Activated CD4-positive, alpha-beta T cell treated with anti-CD3 and anti-CD28 coated beads, Interleukin-2, Interleukin-4, amounts not matched to agents 100 ng/mL and 50 ng/mL, durations not matched to agents 16 hours and 8 hours (primary cell): ENCODE data around the gene RNF149.
"Not testable (repeated sequence)": the region's sequence is repeated elsewhere in the genome, so short reads cannot be mapped to it uniquely, and the experiment has no call there.

ENCODE experiments used
- DNase-seq: peaks from one replicate; pipeline ENCODE4 v3.0.0-alpha.2; 2020; ENCODE audit warnings: low spot score

RNF149 gene

GRCh38 chr2:101308432-101309210 is at the start of gene RNF149:
Gene RNF149, minus strand, starts transcription at chr2:101308701. Its CDS starts 113 bp downstream, at chr2:101308588.
- DNase-seq = peak; percentile 91

GRCh38 chr2:101357376-101357775 is 48.9 kb upstream of the RNF149 start:
- no peak for DNase-seq

GRCh38 chr2:101356521-101356920 is 48.0 kb upstream of the RNF149 start:
- no peak for DNase-seq

GRCh38 chr2:101356055-101356454 is 47.6 kb upstream of the RNF149 start:
- no peak for DNase-seq

- no peak for DNase-seq
These were observed 47.0 kb upstream of the RNF149 start for GRCh38 chr2:101355401-101356054.

GRCh38 chr2:101354420-101355311 is 46.2 kb upstream of the RNF149 start:
- DNase-seq = no peak

- DNase-seq = not testable (repeated sequence)
These were observed 44.1 kb upstream of the RNF149 start for GRCh38 chr2:101352631-101353030.

GRCh38 chr2:101351207-101351606 is 42.7 kb upstream of the RNF149 start:
- DNase-seq = no peak

- no peak for DNase-seq
These were observed 41.6 kb upstream of the RNF149 start for GRCh38 chr2:101349893-101350662.

GRCh38 chr2:101348883-101349282 is 40.4 kb upstream of the RNF149 start:
- no peak for DNase-seq

- DNase-seq = no peak
These were observed 38.4 kb upstream of the RNF149 start for GRCh38 chr2:101346909-101347308.

- DNase-seq = no peak
These were observed 35.6 kb upstream of the RNF149 start for GRCh38 chr2:101344137-101344536.

GRCh38 chr2:101342625-101343008 is 34.1 kb upstream of the RNF149 start:
- no peak for DNase-seq

GRCh38 chr2:101341901-101342624 is 33.6 kb upstream of the RNF149 start:
- peak; percentile 69 for DNase-seq

- no peak for DNase-seq
These were observed 32.9 kb upstream of the RNF149 start for GRCh38 chr2:101341421-101341820.

GRCh38 chr2:101340141-101340551 is 31.6 kb upstream of the RNF149 start:
- no peak for DNase-seq

- no peak for DNase-seq
These were observed 30.9 kb upstream of the RNF149 start for GRCh38 chr2:101339266-101339880.

- no peak for DNase-seq
These were observed 29.4 kb upstream of the RNF149 start for GRCh38 chr2:101337877-101338276.

GRCh38 chr2:101332885-101333766 is 24.6 kb upstream of the RNF149 start:
- DNase-seq = no peak

GRCh38 chr2:101331202-101331601 is 22.7 kb upstream of the RNF149 start:
- no peak for DNase-seq
